A673 (cell line): ENCODE results near the gene RNPEPL1.

Experiments
- CTCF ChIP-seq: fragments of 300-800, 200-600 bp; sonication (generic); conservative IDR thresholded peaks from 2 replicates; pipeline ENCODE4 v1.5.1; 2017; ENCODE audit warnings: low read depth, mild to moderate bottlenecking, antibody characterized with exemption, low read length, moderate library complexity, mixed read lengths
- EZH2 ChIP-seq: fragments of 200-600 bp; sonication (generic); IDR thresholded peaks from 2 replicates; pipeline ENCODE4 v1.6.1; 2017; ENCODE audit warnings: borderline replicate concordance, low read depth, mild to moderate bottlenecking, mixed read lengths, antibody characterized with exemption, low read length; ENCODE audit not compliant: poor library complexity, severe bottlenecking

GRCh38 chr2:240595381-240596079 is 27.2 kb downstream of the RNPEPL1 start:
- TF ChIP-seq CTCF (peak; percentile 41), EZH2 (no peak)
